HEK293 (cell line): ENCODE data around the gene KCNC1.

Experiments used
- CTCF ChIA-PET: fragments of 350-600 bp; formaldehyde crosslinking; extraction: SDS; loops from one replicate; lab custom pipeline; 2021; ENCODE audit warnings: antibody characterized with exemption; lab: Yijun Ruan, JAX
- POLR2A ChIA-PET: fragments of 300-600 bp; formaldehyde crosslinking; extraction: SDS; loops from one replicate; lab custom pipeline; 2020; ENCODE audit warnings: antibody characterized with exemption, inconsistent platforms; lab: Yijun Ruan, JAX
- H3K27ac ChIP-seq: fragments of 200-500 bp; sonication (Bioruptor generic); 2 replicates; pipeline ENCODE4 v1.5.1; 2014; ENCODE audit warnings: low read depth, low read length, control low read depth, inconsistent platforms; ENCODE audit errors: extremely low read depth
- H3K36me3 ChIP-seq, 2 experiments: fragments of 200-500 bp in 1 of 2; sonication (Bioruptor generic) in 1 of 2; 1 replicate in 1 of 2; 2 replicates in 1 of 2; pipeline ENCODE4 v1.5.1; 2014 to 2017; ENCODE audit warnings: inconsistent platforms in 2 of 2, low read length in 2 of 2; ENCODE audit not compliant: control insufficient read depth in 2 of 2, insufficient read depth in 1 of 2
- H3K4me1 ChIP-seq: fragments of 200-500 bp; sonication (Bioruptor generic); 2 replicates; pipeline ENCODE4 v1.5.1; 2014; ENCODE audit warnings: mild to moderate bottlenecking, low read length, inconsistent platforms; ENCODE audit not compliant: control insufficient read depth, insufficient read depth
- H3K4me3 ChIP-seq: 2 replicates; pipeline ENCODE4 v1.5.1; 2011; ENCODE audit warnings: low read depth, mild to moderate bottlenecking, control low read depth, low read length, moderate library complexity
- H3K9me3 ChIP-seq: fragments of 200-500 bp; sonication (Bioruptor generic); 2 replicates; pipeline ENCODE4 v1.5.1; 2014; ENCODE audit warnings: low read depth, low read length, inconsistent platforms; ENCODE audit not compliant: control insufficient read depth, insufficient read depth
- SP7 ChIP-seq: fragments of 450-650 bp; formaldehyde crosslinking; IDR thresholded peaks from 2 replicates; pipeline ENCODE4 v1.5.1; 2016; ENCODE audit warnings: missing biosample characterization, missing genetic modification characterization
- ZBTB17 ChIP-seq: fragments of 450-650 bp; formaldehyde crosslinking; IDR thresholded peaks from 2 replicates; pipeline ENCODE4 v1.5.1; 2016; ENCODE audit warnings: missing biosample characterization, missing genetic modification characterization
- ZBTB21 ChIP-seq: fragments of 450-650 bp; formaldehyde crosslinking; IDR thresholded peaks from 2 replicates; pipeline ENCODE4 v1.5.1; 2017; ENCODE audit warnings: missing biosample characterization, missing genetic modification characterization
- ZNF292 ChIP-seq: fragments of 450-650 bp; formaldehyde crosslinking; IDR thresholded peaks from 2 replicates; pipeline ENCODE4 v1.5.1; 2016; ENCODE audit warnings: low read depth, missing biosample characterization, missing genetic modification characterization, borderline replicate concordance
- ZNF302 ChIP-seq: fragments of 450-650 bp; formaldehyde crosslinking; IDR thresholded peaks from 2 replicates; pipeline ENCODE4 v1.5.1; 2016; ENCODE audit warnings: missing biosample characterization, missing genetic modification characterization, low read depth
- ZNF423 ChIP-seq: fragments of 450-650 bp; formaldehyde crosslinking; IDR thresholded peaks from 2 replicates; pipeline ENCODE4 v1.5.1; 2016; ENCODE audit warnings: missing biosample characterization, missing genetic modification characterization
- ZNF629 ChIP-seq: fragments of 450-650 bp; formaldehyde crosslinking; IDR thresholded peaks from 2 replicates; pipeline ENCODE4 v1.5.1; 2017; ENCODE audit warnings: missing biosample characterization, missing genetic modification characterization
- ZNF660 ChIP-seq: fragments of 450-650 bp; IDR thresholded peaks from 2 replicates; pipeline ENCODE4 v1.5.1; 2018; ENCODE audit warnings: missing biosample characterization, mild to moderate bottlenecking, missing genetic modification characterization
- ZNF777 ChIP-seq: fragments of 450-650 bp; formaldehyde crosslinking; IDR thresholded peaks from 2 replicates; pipeline ENCODE4 v1.5.1; 2017; ENCODE audit warnings: missing biosample characterization, missing genetic modification characterization, borderline replicate concordance
- TF ChIP-seq, protein P1 (sequence below): fragments of 450-650 bp; formaldehyde crosslinking; optimal IDR thresholded peaks from 2 replicates; pipeline ENCODE3; 2016; ENCODE audit warnings: missing biosample characterization, mild to moderate bottlenecking, missing genetic modification characterization
- TF ChIP-seq, protein P2 (sequence below): fragments of 450-650 bp; formaldehyde crosslinking; IDR thresholded peaks from 2 replicates; pipeline ENCODE4 v1.5.1; 2016; ENCODE audit warnings: missing biosample characterization, missing genetic modification characterization
- TF ChIP-seq, protein P3 (sequence below): fragments of 450-650 bp; formaldehyde crosslinking; IDR thresholded peaks from 2 replicates; pipeline ENCODE4 v1.5.1; 2016; ENCODE audit warnings: missing biosample characterization, missing genetic modification characterization, low read depth
- TF ChIP-seq, protein P4 (sequence below): fragments of 450-650 bp; formaldehyde crosslinking; IDR thresholded peaks from 2 replicates; pipeline ENCODE4 v1.5.1; 2016; ENCODE audit warnings: missing biosample characterization, missing genetic modification characterization
- TF ChIP-seq, protein P5 (sequence below): fragments of 450-650 bp; formaldehyde crosslinking; IDR thresholded peaks from 2 replicates; pipeline ENCODE4 v1.5.1; 2016; ENCODE audit warnings: missing biosample characterization, missing genetic modification characterization

Gene KCNC1

DNA sequence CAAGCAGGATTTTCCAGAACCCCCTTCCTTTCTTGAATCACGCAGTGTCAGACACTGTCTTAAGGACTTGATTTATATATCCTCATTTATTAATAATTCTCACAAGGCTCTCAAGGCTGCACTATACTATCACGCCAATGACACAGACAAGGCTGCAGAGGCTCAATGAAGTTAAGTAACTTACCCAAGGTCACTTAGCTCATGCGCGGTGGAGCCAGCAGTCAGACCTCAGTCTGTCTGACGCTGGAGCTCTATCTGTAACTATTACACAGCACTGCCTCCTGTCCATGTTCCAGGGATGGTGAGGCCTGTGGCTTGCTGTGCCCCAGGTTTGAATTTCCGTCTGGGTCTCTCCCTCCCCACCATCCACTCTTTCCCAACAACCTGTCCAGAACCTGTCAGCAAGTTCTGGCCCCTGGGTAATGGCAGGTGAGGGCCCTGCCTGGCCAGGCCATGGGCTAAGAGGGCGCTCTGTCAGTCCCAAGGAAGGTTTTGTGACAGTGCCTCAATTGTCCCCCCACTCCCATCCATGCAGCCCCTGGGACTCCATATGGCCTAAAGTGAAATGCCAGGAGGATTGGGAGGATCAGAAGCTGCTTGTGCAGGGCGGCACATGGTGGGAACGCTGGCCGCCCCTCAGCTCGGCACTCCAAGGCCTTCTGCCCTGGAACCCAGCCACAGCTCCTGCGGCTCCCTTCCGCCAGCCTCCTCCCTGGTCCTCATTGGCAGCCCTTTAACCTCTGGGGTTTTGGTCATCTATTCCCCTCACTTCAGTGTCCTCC lies 8.6 kb downstream of the KCNC1 start (continued):
- TF ChIP-seq, protein P1, sequence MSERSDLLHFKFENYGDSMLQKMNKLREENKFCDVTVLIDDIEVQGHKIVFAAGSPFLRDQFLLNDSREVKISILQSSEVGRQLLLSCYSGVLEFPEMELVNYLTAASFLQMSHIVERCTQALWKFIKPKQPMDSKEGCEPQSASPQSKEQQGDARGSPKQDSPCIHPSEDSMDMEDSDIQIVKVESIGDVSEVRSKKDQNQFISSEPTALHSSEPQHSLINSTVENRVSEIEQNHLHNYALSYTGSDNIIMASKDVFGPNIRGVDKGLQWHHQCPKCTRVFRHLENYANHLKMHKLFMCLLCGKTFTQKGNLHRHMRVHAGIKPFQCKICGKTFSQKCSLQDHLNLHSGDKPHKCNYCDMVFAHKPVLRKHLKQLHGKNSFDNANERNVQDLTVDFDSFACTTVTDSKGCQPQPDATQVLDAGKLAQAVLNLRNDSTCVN (tag by site-specific recombination): no peak
- TF ChIP-seq ZNF777 (tag by site-specific recombination): no peak

DNA sequence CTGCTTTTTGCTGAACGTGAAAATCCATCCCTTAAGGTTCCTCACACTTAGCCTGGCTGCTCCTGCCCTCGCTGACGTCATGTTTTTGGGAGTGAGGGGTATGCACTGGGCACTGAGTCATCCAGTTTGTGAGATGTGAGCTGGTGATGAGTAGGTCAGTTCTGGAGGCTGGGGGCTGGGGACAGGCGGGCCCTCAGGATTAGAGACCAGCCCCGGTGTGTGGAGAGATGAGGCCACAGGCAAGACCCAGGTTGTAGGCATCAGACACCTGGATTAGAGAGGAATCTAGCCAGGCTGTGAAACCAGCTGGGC lies 9.2 kb downstream of the KCNC1 start:
- CTCF ChIA-PET: interaction anchor here (0.6 to 4.8 kb wide), 5 partner anchors 10 to 229 kb away, joined by 3 to 25 read pairs (median 4); no protein-coding TSS in a partner anchor
- no peak overlapping the region for H3K27ac ChIP-seq
- no peak overlapping the region for H3K4me3 ChIP-seq
- no peaks in the 10 kb centered on the region for H3K4me1 ChIP-seq
- no peaks in the 10 kb centered on the region for H3K36me3 ChIP-seq
- TF ChIP-seq, protein P2, sequence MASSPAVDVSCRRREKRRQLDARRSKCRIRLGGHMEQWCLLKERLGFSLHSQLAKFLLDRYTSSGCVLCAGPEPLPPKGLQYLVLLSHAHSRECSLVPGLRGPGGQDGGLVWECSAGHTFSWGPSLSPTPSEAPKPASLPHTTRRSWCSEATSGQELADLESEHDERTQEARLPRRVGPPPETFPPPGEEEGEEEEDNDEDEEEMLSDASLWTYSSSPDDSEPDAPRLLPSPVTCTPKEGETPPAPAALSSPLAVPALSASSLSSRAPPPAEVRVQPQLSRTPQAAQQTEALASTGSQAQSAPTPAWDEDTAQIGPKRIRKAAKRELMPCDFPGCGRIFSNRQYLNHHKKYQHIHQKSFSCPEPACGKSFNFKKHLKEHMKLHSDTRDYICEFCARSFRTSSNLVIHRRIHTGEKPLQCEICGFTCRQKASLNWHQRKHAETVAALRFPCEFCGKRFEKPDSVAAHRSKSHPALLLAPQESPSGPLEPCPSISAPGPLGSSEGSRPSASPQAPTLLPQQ: peak; percentile 46; the same call in 1 of the 2 replicates
- TF ChIP-seq, protein P3, sequence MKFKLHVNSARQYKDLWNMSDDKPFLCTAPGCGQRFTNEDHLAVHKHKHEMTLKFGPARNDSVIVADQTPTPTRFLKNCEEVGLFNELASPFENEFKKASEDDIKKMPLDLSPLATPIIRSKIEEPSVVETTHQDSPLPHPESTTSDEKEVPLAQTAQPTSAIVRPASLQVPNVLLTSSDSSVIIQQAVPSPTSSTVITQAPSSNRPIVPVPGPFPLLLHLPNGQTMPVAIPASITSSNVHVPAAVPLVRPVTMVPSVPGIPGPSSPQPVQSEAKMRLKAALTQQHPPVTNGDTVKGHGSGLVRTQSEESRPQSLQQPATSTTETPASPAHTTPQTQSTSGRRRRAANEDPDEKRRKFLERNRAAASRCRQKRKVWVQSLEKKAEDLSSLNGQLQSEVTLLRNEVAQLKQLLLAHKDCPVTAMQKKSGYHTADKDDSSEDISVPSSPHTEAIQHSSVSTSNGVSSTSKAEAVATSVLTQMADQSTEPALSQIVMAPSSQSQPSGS (tag by site-specific recombination): peak; percentile 81
- TF ChIP-seq ZNF660 (tag by site-specific recombination) (0 out of 2 replicates have a peak, but pooled peaks have one; percentile 47), ZBTB21 (tag by site-specific recombination) (peak; percentile 47; the same call in 1 of the 2 replicates), ZNF302 (tag by site-specific recombination) (no peak), ZNF629 (peak; percentile 83), ZBTB17 (tag by site-specific recombination) (peak; percentile 87), ZNF292 (tag by site-specific recombination) (no peak), SP7 (tag by site-specific recombination) (0 out of 2 replicates have a peak, but pooled peaks have one; percentile 21), ZNF423 (tag by site-specific recombination) (no peak)
- TF ChIP-seq, protein P4, sequence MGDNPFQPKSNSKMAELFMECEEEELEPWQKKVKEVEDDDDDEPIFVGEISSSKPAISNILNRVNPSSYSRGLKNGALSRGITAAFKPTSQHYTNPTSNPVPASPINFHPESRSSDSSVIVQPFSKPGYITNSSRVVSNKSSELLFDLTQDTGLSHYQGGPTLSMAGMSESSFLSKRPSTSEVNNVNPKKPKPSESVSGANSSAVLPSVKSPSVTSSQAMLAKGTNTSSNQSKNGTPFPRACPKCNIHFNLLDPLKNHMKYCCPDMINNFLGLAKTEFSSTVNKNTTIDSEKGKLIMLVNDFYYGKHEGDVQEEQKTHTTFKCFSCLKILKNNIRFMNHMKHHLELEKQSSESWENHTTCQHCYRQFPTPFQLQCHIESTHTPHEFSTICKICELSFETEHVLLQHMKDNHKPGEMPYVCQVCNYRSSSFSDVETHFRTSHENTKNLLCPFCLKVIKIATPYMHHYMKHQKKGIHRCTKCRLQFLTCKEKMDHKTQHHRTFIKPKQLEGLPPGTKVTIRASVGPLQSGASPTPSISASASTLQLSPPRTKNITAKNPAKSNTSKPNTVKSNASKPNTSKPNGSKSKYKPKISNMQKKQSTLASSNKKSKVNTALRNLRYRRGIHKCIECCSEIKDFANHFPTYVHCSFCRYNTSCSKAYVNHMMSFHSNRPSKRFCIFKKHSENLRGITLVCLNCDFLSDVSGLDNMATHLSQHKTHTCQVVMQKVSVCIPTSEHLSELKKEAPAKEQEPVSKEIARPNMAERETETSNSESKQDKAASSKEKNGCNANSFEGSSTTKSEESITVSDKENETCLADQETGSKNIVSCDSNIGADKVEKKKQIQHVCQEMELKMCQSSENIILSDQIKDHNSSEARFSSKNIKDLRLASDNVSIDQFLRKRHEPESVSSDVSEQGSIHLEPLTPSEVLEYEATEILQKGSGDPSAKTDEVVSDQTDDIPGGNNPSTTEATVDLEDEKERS (tag by site-specific recombination): no peak
- TF ChIP-seq, protein P5, sequence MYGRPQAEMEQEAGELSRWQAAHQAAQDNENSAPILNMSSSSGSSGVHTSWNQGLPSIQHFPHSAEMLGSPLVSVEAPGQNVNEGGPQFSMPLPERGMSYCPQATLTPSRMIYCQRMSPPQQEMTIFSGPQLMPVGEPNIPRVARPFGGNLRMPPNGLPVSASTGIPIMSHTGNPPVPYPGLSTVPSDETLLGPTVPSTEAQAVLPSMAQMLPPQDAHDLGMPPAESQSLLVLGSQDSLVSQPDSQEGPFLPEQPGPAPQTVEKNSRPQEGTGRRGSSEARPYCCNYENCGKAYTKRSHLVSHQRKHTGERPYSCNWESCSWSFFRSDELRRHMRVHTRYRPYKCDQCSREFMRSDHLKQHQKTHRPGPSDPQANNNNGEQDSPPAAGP (tag by site-specific recombination): peak; percentile 64
- H3K9me3 ChIP-seq: no peaks in the 10 kb centered on the region
- POLR2A ChIA-PET: no interaction called here
